ENCODE measurements around the gene UFD1.

GRCh38 chr22:19507534-19507861, 28.5 kb upstream of the UFD1 start:
- TF ChIP-seq YY1 (IDR thresholded peaks at IDR 0.05; ENCODE audit: insufficient read depth, insufficient read length) (no peak), SUZ12 (IDR thresholded peaks at IDR 0.05; ENCODE audit: extremely low read depth, insufficient read depth, insufficient read length) (no peak)
